ENCODE data around the gene MAPK9. TPM values are rescaled to one million over a fixed set of nuclear protein-coding genes. Genes with fewer than 3 reads are reported as not detected.

The MAPK9 gene
- total RNA-seq, 1 donor from 2014 or later: 44.3 TPM

DNA sequence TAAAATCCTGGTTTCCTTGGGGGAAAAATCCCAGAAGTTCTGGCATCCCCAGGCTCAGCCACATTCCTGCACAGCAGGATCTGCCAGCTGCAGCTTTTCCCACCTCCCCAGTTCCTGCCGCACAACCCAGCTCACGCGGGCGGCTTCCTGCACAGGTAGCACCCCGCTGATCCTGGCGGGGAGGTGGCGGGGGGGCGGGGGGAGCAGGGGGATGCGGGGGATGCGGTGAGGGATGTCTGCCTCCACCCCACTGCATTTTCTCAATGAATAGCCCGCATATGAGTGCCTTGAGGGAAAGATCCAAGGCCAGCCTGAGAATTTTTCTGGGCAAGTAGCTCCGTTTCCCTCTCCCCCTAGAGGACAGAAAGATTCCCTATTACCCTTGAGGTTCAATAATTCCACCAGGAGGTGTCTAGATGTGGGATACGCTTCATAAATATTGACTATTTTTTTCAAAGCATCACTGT, 40.2 kb upstream of the MAPK9 start:
- Mint-ChIP-seq H3K4me3 (ENCODE audit: low read depth) (no peak overlapping the region), H3K27ac (no peak overlapping the region), H3K4me1 (ENCODE audit: low read depth) (no peaks in the 10 kb centered on the region), H3K36me3 (ENCODE audit: low read depth) (no peaks in the 10 kb centered on the region), H3K27me3 (ENCODE audit: low read depth) (peaks cover 4% of the 10 kb centered on the region), H3K9me3 (no peaks in the 10 kb centered on the region)
- DNase-seq (ENCODE audit: low spot score): no peak
- intact Hi-C loops (cut with micrococcal nuclease): no loop called here

DNA sequence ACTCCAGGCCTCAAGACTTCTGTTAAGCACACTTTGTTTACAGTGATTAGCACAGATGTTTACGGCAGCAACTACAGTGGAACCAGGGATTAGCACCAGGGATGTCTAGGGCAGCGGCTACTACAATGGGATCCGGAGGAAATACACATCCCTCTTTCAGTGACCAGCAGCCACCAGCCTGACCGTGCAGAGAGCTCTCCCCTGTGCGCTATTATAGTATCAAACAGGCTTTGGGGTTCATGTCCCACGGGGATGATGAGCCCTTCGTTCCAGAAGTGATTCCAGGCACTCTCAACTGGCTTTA, 39.7 kb upstream of the MAPK9 start:
- no peak for DNase-seq (ENCODE audit: low spot score)
- Mint-ChIP-seq H3K4me3 (ENCODE audit: low read depth) (no peak overlapping the region), H3K36me3 (ENCODE audit: low read depth) (no peaks in the 10 kb centered on the region), H3K27ac (no peak overlapping the region), H3K9me3 (no peaks in the 10 kb centered on the region), H3K4me1 (ENCODE audit: low read depth) (no peaks in the 10 kb centered on the region), H3K27me3 (ENCODE audit: low read depth) (peaks cover 4% of the 10 kb centered on the region)
- intact Hi-C loops (cut with micrococcal nuclease): no loop called here

DNA sequence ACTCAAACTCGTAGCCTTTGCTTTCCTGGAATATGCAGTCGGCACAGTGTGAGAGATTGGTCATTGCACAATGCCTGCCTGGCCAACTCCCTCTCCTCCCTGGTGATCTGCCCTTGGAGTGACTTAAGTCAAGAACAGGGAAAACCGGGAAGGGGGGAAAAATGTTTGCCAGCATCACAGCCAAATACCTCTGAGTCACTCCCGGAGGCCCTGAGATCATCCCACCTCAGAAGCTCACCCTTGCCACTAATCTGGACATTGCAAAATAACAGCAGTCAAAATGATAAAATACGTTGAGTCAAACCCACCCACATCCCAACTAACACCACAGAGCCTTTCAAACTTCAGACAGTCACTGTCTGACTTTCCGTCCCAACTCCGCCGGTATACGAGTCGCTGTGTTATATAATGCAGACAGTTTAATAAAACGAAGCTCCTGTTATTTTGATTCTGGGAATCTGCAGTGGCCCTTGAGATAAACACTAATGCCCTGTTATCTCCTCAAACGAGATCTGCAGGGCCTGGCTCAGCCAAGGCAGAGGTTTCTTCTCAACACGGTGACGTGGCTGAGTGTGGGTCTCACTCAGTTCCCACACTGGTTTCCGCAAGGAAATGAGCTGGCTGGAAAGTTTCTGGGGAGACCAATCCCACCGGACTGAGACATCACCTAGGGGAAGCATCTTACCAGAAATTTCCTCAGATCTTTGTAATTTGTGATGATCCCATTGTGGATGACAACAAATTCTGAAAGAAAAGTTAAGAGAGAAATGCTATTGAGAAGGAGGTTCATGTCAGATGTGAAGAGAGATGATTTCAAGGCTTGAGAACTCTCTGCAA, 39.1 kb upstream of the MAPK9 start:
- no peaks in the 10 kb centered on the region for H3K36me3 Mint-ChIP-seq (ENCODE audit: low read depth)
- intact Hi-C loops (cut with micrococcal nuclease): no loop called here

DNA sequence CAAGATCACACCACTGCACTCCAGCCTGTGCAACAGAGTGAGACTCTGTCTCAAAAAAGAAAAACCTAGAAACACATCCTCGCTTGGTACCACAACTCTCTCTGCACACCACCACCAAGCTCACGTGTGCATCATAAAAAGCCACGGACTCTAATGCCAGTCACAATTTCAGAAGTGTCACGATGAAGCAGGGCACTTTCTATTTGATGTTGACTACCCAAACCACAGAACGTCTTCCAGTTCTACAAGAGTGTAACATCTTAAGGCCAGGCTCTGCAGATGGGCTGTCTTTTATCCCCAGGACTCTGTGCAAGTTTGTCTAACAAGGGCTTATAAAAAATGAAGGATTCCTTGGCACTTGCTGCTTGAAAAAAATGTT, 38.4 kb upstream of the MAPK9 start:
- DNase-seq (ENCODE audit: low spot score): no peak
- intact Hi-C loops (cut with micrococcal nuclease): no loop called here

More for the DNA sequence above, 39.1 kb upstream of the MAPK9 start:
- Mint-ChIP-seq H3K4me1 (ENCODE audit: low read depth) (no peaks in the 10 kb centered on the region), H3K4me3 (ENCODE audit: low read depth) (no peak overlapping the region), H3K27ac (no peak overlapping the region), H3K27me3 (ENCODE audit: low read depth) (peaks cover 4% of the 10 kb centered on the region), H3K9me3 (no peaks in the 10 kb centered on the region)
- DNase-seq (ENCODE audit: low spot score): no peak

DNA sequence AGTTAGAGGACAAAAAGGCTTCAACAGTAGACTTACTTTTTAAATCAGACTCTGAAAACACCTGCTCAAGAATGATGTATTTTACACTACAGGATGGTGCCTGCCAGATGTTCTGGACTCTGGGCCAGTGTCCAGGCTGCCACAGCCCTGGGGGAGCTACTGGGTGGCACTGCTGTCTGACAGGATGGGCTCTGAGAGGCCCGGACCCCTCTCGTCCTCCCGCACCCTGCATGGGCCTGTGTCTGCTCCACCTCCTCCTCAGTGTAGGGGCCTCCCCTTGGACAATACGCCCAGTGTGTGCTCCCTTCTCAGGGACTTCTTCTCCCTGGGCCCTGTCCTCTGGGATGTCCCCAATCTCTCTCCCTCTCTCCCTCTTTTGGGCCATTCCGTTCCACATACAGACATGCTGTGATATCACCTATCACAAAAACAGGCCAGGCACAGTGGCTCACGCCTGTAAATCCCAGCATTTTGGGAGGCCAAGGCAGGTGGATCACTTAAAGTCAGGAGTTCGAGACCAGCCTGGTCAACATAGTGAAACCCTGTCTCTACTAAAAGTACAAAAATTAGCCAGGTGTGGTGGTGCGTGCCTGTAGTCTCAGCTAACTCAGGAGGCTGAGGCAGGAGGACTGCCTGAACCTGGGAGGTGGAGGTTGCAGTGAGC, 37.9 kb upstream of the MAPK9 start:
- no peak overlapping the region for H3K27ac Mint-ChIP-seq
- peaks cover 4% of the 10 kb centered on the region for H3K27me3 Mint-ChIP-seq (ENCODE audit: low read depth)
- no peaks in the 10 kb centered on the region for H3K4me1 Mint-ChIP-seq (ENCODE audit: low read depth)
- intact Hi-C loops (cut with micrococcal nuclease): no loop called here
- H3K9me3 Mint-ChIP-seq: no peaks in the 10 kb centered on the region
- H3K4me3 Mint-ChIP-seq (ENCODE audit: low read depth): no peak overlapping the region
- H3K36me3 Mint-ChIP-seq (ENCODE audit: low read depth): no peaks in the 10 kb centered on the region
- DNase-seq (ENCODE audit: low spot score): no peak

More for the DNA sequence above, 38.4 kb upstream of the MAPK9 start:
- Mint-ChIP-seq H3K27me3 (ENCODE audit: low read depth) (peaks cover 4% of the 10 kb centered on the region), H3K9me3 (no peaks in the 10 kb centered on the region), H3K4me3 (ENCODE audit: low read depth) (no peak overlapping the region), H3K27ac (no peak overlapping the region), H3K4me1 (ENCODE audit: low read depth) (no peaks in the 10 kb centered on the region), H3K36me3 (ENCODE audit: low read depth) (no peaks in the 10 kb centered on the region)

DNA sequence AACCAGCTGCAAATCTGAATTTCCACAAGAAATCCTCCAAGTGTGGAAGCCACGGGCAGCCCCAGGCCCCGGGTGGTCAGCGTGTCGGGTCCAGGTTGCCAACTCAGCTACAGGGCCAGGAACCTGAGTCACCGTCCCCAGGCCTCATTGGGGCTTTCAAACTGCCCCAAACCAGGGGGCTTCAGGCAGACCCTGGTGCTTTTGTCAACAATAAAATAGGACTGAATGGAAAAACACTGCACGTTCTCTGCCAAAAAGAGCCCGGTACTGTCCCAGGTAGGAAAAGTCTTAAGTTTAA, 37.2 kb upstream of the MAPK9 start:
- Mint-ChIP-seq H3K36me3 (ENCODE audit: low read depth) (no peaks in the 10 kb centered on the region), H3K27ac (no peak overlapping the region), H3K27me3 (ENCODE audit: low read depth) (peaks cover 4% of the 10 kb centered on the region), H3K9me3 (no peaks in the 10 kb centered on the region), H3K4me3 (ENCODE audit: low read depth) (no peak overlapping the region), H3K4me1 (ENCODE audit: low read depth) (no peaks in the 10 kb centered on the region)
- DNase-seq (ENCODE audit: low spot score): no peak
- intact Hi-C loops (cut with micrococcal nuclease): no loop called here

DNA sequence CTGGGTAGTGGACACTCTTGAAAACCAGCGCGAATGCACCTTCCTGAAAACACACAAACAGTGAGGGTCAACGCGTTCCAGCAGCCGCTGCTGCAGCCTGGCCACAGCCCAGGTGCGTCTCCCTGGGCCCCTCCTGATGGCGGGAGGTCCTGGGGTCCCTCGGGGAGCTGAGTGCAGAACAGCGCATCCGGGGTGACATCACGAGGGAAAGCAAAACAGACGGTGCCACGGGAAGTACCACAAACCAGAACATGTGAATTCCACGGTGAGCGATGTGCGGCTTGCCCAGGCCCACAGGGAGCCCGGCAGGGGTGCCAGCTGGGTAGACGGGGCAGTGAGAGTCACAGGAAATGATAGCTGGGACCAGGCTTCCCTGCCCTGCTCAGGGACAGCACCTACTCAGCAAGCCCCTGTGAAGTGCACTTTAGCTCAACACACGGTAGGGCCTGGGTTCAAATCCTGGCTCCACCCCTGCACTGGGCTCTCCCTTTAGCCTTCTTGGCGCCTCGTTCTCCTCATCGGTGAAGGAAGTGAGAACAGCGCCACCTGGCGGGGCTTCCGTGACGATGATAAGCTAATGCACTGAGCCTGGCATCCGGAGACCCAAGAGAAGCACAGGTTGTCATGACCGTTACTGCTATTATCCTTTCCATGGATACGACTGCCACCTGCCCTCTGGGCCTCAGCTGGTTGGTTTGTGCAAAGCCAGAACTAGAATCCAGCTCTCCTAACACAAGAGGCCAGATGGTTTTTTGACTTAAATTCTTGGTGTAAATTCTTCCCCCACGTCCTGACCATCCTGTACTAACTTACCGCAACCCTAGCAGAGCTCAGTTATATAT, 36.6 kb upstream of the MAPK9 start:
- H3K4me3 Mint-ChIP-seq (ENCODE audit: low read depth): no peak overlapping the region
- peaks cover 2% of the 10 kb centered on the region for H3K27me3 Mint-ChIP-seq (ENCODE audit: low read depth)
- H3K36me3 Mint-ChIP-seq (ENCODE audit: low read depth): no peaks in the 10 kb centered on the region
- H3K4me1 Mint-ChIP-seq (ENCODE audit: low read depth): no peaks in the 10 kb centered on the region
- no peak overlapping the region for H3K27ac Mint-ChIP-seq
- intact Hi-C loops (cut with micrococcal nuclease): loop anchor here (1.0 kb wide), 1 partner anchor 35 kb away; no protein-coding TSS in a partner anchor
- peak; percentile 66 for DNase-seq (ENCODE audit: low spot score)
- H3K9me3 Mint-ChIP-seq: no peaks in the 10 kb centered on the region

DNA sequence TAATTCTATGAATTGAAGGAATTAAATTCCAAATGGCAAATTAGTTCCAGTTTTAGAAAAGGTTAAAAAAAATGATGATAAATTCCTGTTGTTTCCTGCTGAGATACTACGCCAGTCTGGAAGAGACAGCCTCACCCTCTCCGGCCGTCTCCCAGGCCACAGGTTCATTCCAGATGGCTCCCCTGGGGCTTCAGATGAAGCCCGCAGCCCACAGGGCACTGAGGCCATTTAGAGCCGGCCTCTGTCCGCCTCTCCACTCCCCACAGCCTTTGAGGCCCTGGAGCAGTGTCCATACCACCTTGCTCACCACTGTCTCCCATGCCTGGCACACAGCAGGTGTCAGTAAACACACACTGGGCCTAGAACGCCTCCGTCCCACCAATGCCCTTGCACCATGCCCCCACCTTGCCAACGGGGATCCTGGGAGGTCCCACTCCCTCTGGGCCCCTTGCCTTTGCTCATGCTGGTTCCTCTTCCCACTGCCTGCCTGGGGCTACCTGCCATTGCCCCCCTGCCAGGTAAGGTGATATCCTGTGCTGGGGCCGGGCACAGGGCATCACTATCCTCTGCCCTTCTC, 35.2 kb upstream of the MAPK9 start:
- Mint-ChIP-seq H3K9me3 (no peaks in the 10 kb centered on the region), H3K27me3 (ENCODE audit: low read depth) (no peaks in the 10 kb centered on the region), H3K27ac (no peak overlapping the region), H3K4me3 (ENCODE audit: low read depth) (no peak overlapping the region), H3K4me1 (ENCODE audit: low read depth) (no peaks in the 10 kb centered on the region), H3K36me3 (ENCODE audit: low read depth) (no peaks in the 10 kb centered on the region)
- no peak for DNase-seq (ENCODE audit: low spot score)
- intact Hi-C loops (cut with micrococcal nuclease): no loop called here

DNA sequence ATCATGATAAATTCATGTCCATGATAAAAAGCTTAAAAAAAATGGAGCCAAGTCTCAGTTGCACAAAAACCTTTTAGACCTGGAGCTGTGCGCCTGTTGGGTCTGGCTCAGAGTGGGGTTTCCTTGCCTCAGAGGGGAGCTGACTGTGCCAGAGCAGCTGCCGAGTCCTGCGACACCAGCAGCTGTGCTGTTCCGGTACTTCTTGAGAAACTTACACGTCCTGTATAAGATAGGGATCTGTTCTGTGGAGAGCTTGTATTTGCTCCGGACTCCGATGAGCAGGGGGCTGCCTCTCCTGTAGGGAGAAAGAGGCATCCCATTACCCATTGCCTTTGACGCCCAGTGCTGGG, 32.7 kb upstream of the MAPK9 start:
- Mint-ChIP-seq H3K27ac (no peak overlapping the region), H3K27me3 (ENCODE audit: low read depth) (no peaks in the 10 kb centered on the region), H3K4me1 (ENCODE audit: low read depth) (no peaks in the 10 kb centered on the region), H3K9me3 (no peaks in the 10 kb centered on the region), H3K4me3 (ENCODE audit: low read depth) (no peak overlapping the region), H3K36me3 (ENCODE audit: low read depth) (no peaks in the 10 kb centered on the region)
- intact Hi-C loops (cut with micrococcal nuclease): no loop called here
- DNase-seq (ENCODE audit: low spot score): no peak

DNA sequence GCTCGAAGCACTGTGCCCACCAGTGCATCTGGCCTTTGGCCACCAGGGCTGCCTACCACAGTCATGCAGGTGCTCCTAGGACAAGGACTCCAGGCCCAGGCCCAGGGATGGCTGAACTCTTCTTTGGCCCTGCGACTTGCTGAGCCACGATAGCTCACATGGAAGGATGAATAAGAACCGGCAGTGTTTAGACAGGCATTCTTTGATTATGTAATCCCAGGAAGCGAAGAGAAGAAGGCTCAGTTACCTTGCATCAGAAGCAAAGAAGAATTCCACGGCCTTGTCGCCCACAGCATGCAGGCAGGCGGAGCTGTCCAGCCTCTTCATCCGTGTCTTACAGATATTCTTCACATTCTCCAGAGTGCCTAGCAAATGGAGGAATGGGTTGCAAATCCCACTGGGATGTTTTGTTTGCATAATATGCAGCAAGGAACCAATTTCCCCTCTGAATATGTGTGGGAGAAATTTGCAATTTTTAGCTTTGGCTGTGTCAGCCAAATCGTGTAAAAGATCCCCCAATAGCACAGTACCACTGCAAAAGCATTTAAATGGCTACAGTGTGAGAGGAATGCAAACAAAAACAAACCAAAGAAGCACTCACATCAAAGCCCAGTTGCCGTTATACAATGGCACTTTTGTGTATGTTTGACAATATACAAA, 32.2 kb upstream of the MAPK9 start:
- Mint-ChIP-seq H3K4me1 (ENCODE audit: low read depth) (no peaks in the 10 kb centered on the region), H3K27me3 (ENCODE audit: low read depth) (no peaks in the 10 kb centered on the region), H3K4me3 (ENCODE audit: low read depth) (no peak overlapping the region), H3K9me3 (no peaks in the 10 kb centered on the region), H3K27ac (no peak overlapping the region), H3K36me3 (ENCODE audit: low read depth) (no peaks in the 10 kb centered on the region)
- intact Hi-C loops (cut with micrococcal nuclease): no loop called here
- no peak for DNase-seq (ENCODE audit: low spot score)

DNA sequence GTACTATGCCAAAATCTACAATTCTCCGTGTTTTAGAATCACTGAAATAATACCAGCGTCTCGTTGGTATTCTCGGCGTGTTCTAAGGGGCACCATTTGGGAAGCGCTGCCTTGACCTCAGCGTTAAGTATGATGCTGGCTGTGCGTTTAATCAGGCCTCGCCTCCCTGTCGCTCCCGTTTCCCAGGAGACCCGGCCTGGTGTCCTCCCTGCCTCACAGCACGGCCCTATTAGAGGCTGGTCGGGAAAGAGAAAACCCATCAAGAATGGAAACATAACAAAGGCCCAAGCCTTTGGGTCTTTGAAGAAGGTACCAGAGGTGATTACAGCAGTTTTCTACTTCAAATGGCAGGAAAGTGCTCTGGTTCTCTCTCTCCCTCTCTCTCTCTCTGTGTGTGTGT, 31.3 kb upstream of the MAPK9 start:
- H3K36me3 Mint-ChIP-seq (ENCODE audit: low read depth): no peaks in the 10 kb centered on the region
- no peaks in the 10 kb centered on the region for H3K4me1 Mint-ChIP-seq (ENCODE audit: low read depth)
- intact Hi-C loops (cut with micrococcal nuclease): no loop called here
- no peak overlapping the region for H3K4me3 Mint-ChIP-seq (ENCODE audit: low read depth)
- DNase-seq (ENCODE audit: low spot score): no peak
- no peaks in the 10 kb centered on the region for H3K9me3 Mint-ChIP-seq
- H3K27me3 Mint-ChIP-seq (ENCODE audit: low read depth): no peaks in the 10 kb centered on the region
- H3K27ac Mint-ChIP-seq: no peak overlapping the region

DNA sequence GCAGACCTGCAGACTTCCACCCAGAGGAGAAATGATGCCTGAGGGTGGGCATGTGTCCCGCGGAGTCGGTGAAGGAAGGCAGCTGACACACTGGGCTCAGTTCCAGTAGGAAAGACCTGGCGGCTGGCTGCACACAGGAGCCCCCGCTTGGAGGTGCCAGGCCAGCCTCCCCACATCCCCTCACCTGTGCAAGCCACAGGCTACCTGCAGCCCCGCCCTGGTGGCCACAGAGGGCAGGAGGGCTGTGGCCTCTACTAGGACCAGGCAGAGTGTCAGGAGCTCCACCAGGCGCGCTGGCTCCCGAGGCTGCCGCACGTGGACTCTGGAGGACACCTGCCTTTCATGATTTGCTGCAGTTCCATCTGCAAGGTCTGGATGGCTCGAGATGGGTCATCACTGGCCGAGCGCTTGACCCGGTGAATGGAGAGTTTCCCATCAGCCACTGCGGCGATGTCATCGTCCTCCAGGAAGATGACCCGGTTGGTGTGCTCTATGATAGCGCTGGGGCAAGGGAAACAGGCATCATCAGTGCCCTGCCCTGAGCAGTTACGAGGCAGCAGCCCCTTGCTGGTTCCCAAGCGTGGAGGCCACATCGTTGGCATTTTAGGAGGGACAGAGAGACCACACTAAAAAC, 26.7 kb upstream of the MAPK9 start:
- H3K9me3 Mint-ChIP-seq: no peaks in the 10 kb centered on the region
- no peaks in the 10 kb centered on the region for H3K36me3 Mint-ChIP-seq (ENCODE audit: low read depth)
- H3K4me3 Mint-ChIP-seq (ENCODE audit: low read depth): no peak overlapping the region
- no peak for DNase-seq (ENCODE audit: low spot score)
- no peaks in the 10 kb centered on the region for H3K4me1 Mint-ChIP-seq (ENCODE audit: low read depth)
- H3K27me3 Mint-ChIP-seq (ENCODE audit: low read depth): no peaks in the 10 kb centered on the region
- no peak overlapping the region for H3K27ac Mint-ChIP-seq
- intact Hi-C loops (cut with micrococcal nuclease): no loop called here
